Measurements from ENCODE around the gene HOXD13.

Gene HOXD13

GRCh38 chr2:176124947-176125771 lies 32.6 kb downstream of the HOXD13 start:
- H3K4me3 ChIP-seq (ENCODE audit: extremely low read depth, insufficient read depth, low read length, poor library complexity, severe bottlenecking) = no peak overlapping the region

DNA sequence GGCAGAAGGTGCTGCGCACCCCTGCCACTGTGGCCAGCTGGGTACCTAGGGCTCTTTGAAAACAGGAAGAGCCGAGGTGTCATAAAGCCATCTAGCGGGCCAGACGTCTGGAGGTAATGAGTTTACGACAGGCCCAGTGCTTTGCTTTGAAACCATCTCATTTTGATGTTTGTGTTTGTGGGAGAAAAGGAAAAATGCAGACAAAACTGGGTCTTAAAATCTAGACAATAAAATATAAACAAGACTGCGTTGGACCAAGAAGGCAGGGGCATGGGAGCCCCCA lies 33.2 kb downstream of the HOXD13 start:
- H3K36me3 ChIP-seq (ENCODE audit: control insufficient read depth, insufficient read depth, low read length) = no peaks in the 10 kb centered on the region
- H3K4me3 ChIP-seq (ENCODE audit: extremely low read depth, insufficient read depth, low read length, poor library complexity, severe bottlenecking) = no peak overlapping the region
- 14 to 15% methylated on average over 5 to 6 of the region's 6 CpGs for WGBS, 2 experiments (ENCODE audit: insufficient coverage in 2 of 2)
- no peaks in the 10 kb centered on the region for H3K4me1 ChIP-seq (ENCODE audit: control insufficient read depth, insufficient read depth, low read length, poor library complexity, severe bottlenecking)
- no peak overlapping the region for H3K27ac ChIP-seq (ENCODE audit: low read depth, low read length, severe bottlenecking)
- no peaks in the 10 kb centered on the region for H3K9me3 ChIP-seq (ENCODE audit: control insufficient read depth, low read length)

More at GRCh38 chr2:176124947-176125771, 32.6 kb downstream of the HOXD13 start:
- no peaks in the 10 kb centered on the region for H3K36me3 ChIP-seq (ENCODE audit: control insufficient read depth, insufficient read depth, low read length)
- H3K27ac ChIP-seq (ENCODE audit: low read depth, low read length, severe bottlenecking) = no peak overlapping the region
- no peaks in the 10 kb centered on the region for H3K9me3 ChIP-seq (ENCODE audit: control insufficient read depth, low read length)
- no peaks in the 10 kb centered on the region for H3K4me1 ChIP-seq (ENCODE audit: control insufficient read depth, insufficient read depth, low read length, poor library complexity, severe bottlenecking)
- WGBS, 2 experiments (ENCODE audit: insufficient coverage in 2 of 2) = 19 to 25% methylated on average over 5 to 7 of the region's 9 CpGs

- Histone ChIP-seq H3K36me3 (ENCODE audit: control insufficient read depth, insufficient read depth, low read length) (no peaks in the 10 kb centered on the region), H3K9me3 (ENCODE audit: control insufficient read depth, low read length) (no peaks in the 10 kb centered on the region), H3K27ac (ENCODE audit: low read depth, low read length, severe bottlenecking) (no peak overlapping the region), H3K4me1 (ENCODE audit: control insufficient read depth, insufficient read depth, low read length, poor library complexity, severe bottlenecking) (no peaks in the 10 kb centered on the region), H3K4me3 (ENCODE audit: extremely low read depth, insufficient read depth, low read length, poor library complexity, severe bottlenecking) (no peak overlapping the region)
- WGBS, 2 experiments (ENCODE audit: insufficient coverage in 2 of 2) = 14 to 20% methylated on average over 1 to 2 of the region's 13 CpGs
These were observed 34.6 kb downstream of the HOXD13 start for GRCh38 chr2:176126929-176127773.

- no peaks in the 10 kb centered on the region for H3K4me1 ChIP-seq (ENCODE audit: control insufficient read depth, insufficient read depth, low read length, poor library complexity, severe bottlenecking)
- H3K27ac ChIP-seq (ENCODE audit: low read depth, low read length, severe bottlenecking) = no peak overlapping the region
- no peaks in the 10 kb centered on the region for H3K36me3 ChIP-seq (ENCODE audit: control insufficient read depth, insufficient read depth, low read length)
- H3K4me3 ChIP-seq (ENCODE audit: extremely low read depth, insufficient read depth, low read length, poor library complexity, severe bottlenecking) = no peak overlapping the region
- WGBS, 2 experiments (ENCODE audit: insufficient coverage in 2 of 2) = 33 to 67% methylated on average over 3 of the region's 4 CpGs
- no peaks in the 10 kb centered on the region for H3K9me3 ChIP-seq (ENCODE audit: control insufficient read depth, low read length)
These were observed 35.2 kb downstream of the HOXD13 start for GRCh38 chr2:176127774-176128072.

DNA sequence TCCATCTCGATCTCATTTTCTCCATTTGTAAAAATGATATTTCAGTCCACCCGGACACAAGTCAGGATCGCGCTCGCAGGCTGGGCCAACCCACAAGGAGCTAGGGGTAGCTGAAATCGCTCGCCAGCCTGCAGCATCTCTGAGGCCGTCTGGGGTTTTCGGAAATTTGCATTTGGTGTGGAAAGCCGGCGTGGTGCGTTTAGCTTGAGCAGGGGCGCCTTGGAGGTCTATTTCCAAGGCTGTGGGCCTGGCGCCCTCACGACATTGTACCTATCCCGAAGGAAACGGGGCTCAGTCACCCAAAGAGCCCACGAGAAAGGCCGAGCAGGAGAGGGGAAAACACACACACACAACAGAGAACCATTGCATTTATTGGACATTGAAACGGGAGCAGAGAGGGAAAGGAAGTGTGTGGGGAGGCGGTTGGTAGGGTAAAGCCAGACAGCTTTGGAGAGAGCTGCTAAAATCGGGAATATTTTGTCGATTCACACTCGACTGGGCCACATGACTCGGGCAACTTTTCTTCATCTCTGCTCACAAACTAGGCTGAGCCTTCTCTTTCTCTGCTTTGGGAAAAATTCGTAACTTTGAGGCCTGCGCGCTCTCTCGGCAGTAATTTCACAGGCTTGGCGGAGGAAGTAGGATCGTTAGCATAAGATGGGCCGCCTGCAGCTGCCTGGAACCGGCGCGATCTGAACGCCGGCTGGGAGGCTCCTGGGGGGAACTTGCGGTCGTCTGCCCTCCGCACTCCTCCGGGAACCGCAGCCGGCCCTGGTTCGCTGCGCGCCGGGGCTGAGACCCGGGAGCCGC lies 35.9 kb downstream of the HOXD13 start:
- 2 to 3% methylated on average over 37 to 42 of the region's 49 CpGs for WGBS, 2 experiments (ENCODE audit: insufficient coverage in 2 of 2)
- no peak overlapping the region for H3K4me3 ChIP-seq (ENCODE audit: extremely low read depth, insufficient read depth, low read length, poor library complexity, severe bottlenecking)
- H3K36me3 ChIP-seq (ENCODE audit: control insufficient read depth, insufficient read depth, low read length) = no peaks in the 10 kb centered on the region
- H3K27ac ChIP-seq (ENCODE audit: low read depth, low read length, severe bottlenecking) = no peak overlapping the region
- H3K9me3 ChIP-seq (ENCODE audit: control insufficient read depth, low read length) = no peaks in the 10 kb centered on the region
- no peaks in the 10 kb centered on the region for H3K4me1 ChIP-seq (ENCODE audit: control insufficient read depth, insufficient read depth, low read length, poor library complexity, severe bottlenecking)

DNA sequence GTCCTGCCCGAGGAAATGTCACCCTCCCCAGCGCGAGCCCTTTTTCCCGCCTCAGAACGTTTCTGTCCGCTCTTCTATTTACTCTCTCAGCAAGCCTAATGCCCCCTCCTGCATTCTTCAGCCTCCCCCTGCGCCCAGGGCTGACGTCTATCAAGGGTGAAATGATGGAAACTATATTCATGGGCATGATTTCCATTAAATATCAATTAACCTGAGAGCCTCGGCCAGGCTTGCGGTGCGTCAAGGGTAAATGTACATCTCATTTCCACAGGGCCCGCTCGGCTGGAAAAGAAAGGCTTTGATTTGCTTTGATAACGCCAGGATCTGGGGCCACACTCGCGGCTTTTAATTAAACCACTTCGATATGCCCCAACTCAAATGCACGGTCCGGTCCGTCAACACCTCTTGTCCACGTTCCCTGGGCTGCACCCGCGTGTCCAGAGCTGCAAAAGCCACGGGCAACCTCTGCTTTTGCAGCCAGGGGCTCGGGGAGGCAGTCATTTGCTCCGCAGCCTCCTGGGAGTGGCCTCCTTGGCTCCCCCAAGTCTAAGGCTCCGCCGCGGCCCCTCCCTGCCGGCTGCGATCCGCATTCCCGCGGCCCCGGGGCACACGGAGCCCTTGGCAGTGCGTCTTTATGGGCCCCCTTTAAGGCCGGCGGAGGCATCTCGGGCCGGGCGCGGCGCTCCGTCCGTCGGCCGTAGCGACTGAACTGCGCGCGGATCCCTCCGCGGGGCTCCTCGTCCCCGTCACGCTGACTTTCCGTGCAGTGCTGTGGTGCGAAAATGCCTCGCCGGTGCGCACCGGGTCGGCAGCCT lies 36.7 kb downstream of the HOXD13 start, which contains the start of gene HOXD8:
Gene HOXD8, plus strand, starts transcription at position 724 of the 815 bp plus-strand sequence. CDS start 662 bp downstream, outside the sequence.
- H3K27ac ChIP-seq (ENCODE audit: low read depth, low read length, severe bottlenecking) = no peak within 1 kb of the TSS
- H3K9me3 ChIP-seq (ENCODE audit: control insufficient read depth, low read length) = no peaks in the 10 kb centered on the region
- H3K36me3 ChIP-seq (ENCODE audit: control insufficient read depth, insufficient read depth, low read length) = no peaks in the 10 kb centered on the region
- H3K4me1 ChIP-seq (ENCODE audit: control insufficient read depth, insufficient read depth, low read length, poor library complexity, severe bottlenecking) = no peaks in the 10 kb centered on the region
- WGBS, 2 experiments (ENCODE audit: insufficient coverage in 2 of 2) = 0 to 1% methylated on average over 43 to 55 of the region's 64 CpGs
- peak within 1 kb of the TSS; percentile 30 for H3K4me3 ChIP-seq (ENCODE audit: extremely low read depth, insufficient read depth, low read length, poor library complexity, severe bottlenecking)

GRCh38 chr2:176129813-176130146 lies 37.3 kb downstream of the HOXD13 start:
- Histone ChIP-seq H3K4me1 (ENCODE audit: control insufficient read depth, insufficient read depth, low read length, poor library complexity, severe bottlenecking) (no peaks in the 10 kb centered on the region), H3K9me3 (ENCODE audit: control insufficient read depth, low read length) (no peaks in the 10 kb centered on the region), H3K36me3 (ENCODE audit: control insufficient read depth, insufficient read depth, low read length) (no peaks in the 10 kb centered on the region), H3K4me3 (ENCODE audit: extremely low read depth, insufficient read depth, low read length, poor library complexity, severe bottlenecking) (peak overlapping the region; percentile 29), H3K27ac (ENCODE audit: low read depth, low read length, severe bottlenecking) (no peak overlapping the region)
- WGBS, 2 experiments (ENCODE audit: insufficient coverage in 2 of 2) = 1 to 2% methylated on average over 27 to 38 of the region's 43 CpGs

GRCh38 chr2:176130147-176130956 lies 37.8 kb downstream of the HOXD13 start:
- 0% methylated on average over 71 to 85 of the region's 100 CpGs for WGBS, 2 experiments (ENCODE audit: insufficient coverage in 2 of 2)
- Histone ChIP-seq H3K36me3 (ENCODE audit: control insufficient read depth, insufficient read depth, low read length) (no peaks in the 10 kb centered on the region), H3K27ac (ENCODE audit: low read depth, low read length, severe bottlenecking) (no peak overlapping the region), H3K4me3 (ENCODE audit: extremely low read depth, insufficient read depth, low read length, poor library complexity, severe bottlenecking) (peak overlapping the region; percentile 30), H3K4me1 (ENCODE audit: control insufficient read depth, insufficient read depth, low read length, poor library complexity, severe bottlenecking) (no peaks in the 10 kb centered on the region), H3K9me3 (ENCODE audit: control insufficient read depth, low read length) (no peaks in the 10 kb centered on the region)

DNA sequence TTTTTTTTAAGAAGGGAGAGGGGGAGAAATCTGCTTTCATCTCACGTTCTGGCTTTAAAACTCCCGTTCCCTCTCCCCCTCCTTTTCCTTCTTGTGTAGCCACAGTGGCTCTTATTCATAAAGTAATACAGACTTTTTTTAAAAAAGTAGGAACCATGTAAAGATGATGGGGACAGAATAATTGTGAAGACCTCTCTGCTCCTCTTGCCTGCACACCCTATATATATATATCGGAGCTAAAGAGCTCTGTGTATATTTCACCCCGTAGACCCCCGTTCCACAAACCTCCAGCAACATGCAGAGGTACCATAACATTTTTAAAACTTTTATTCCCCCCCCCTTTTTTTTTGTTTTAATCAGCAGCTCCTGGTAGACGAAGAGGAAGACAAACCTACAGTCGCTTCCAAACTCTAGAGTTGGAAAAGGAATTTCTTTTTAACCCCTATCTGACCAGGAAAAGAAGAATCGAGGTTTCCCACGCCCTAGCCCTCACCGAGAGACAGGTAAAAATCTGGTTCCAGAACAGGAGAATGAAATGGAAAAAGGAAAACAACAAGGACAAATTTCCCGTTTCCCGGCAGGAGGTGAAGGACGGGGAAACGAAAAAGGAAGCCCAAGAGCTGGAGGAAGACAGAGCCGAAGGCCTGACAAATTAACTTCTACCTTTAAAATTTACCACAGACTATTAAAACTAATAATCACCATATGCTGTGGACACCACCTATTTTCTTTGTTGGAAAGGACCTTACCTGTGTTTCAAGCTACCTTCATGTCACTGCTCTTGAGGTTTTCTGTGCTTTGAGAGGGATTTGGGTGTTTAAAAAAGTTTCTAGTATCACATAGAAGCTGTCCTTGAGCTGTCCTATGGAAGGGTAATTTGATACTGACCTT lies 38.7 kb downstream of the HOXD13 start:
- no peaks in the 10 kb centered on the region for H3K36me3 ChIP-seq (ENCODE audit: control insufficient read depth, insufficient read depth, low read length)
- no peaks in the 10 kb centered on the region for H3K9me3 ChIP-seq (ENCODE audit: control insufficient read depth, low read length)
- WGBS, 2 experiments (ENCODE audit: insufficient coverage in 2 of 2) = 21 to 26% methylated on average over 4 to 8 of the region's 15 CpGs
- peak overlapping the region; percentile 30 for H3K4me3 ChIP-seq (ENCODE audit: extremely low read depth, insufficient read depth, low read length, poor library complexity, severe bottlenecking)
- no peak overlapping the region for H3K27ac ChIP-seq (ENCODE audit: low read depth, low read length, severe bottlenecking)
- no peaks in the 10 kb centered on the region for H3K4me1 ChIP-seq (ENCODE audit: control insufficient read depth, insufficient read depth, low read length, poor library complexity, severe bottlenecking)

Data from mesodermal cell (in vitro differentiated cells).